HL-60 (cell line): ENCODE data around the gene SEPTIN2.

Experiments used
- DNase-seq, 2 experiments: peaks; one replicate each; pipeline ENCODE4 v3.0.0-alpha.2; 2010 to 2020; ENCODE audit warnings: low read depth in 1 of 2, low spot score in 1 of 2
- H3K27ac ChIP-seq: fragments of 250-450 bp; sonication (Bioruptor Pico); replicated peaks from 2 replicates; pipeline ENCODE4 v1.5.1; 2020; ENCODE audit warnings: mild to moderate bottlenecking, moderate library complexity
- H3K27me3 ChIP-seq: fragments of 250-450 bp; sonication (Bioruptor Pico); 2 replicates; pipeline ENCODE4 v1.5.1; 2021; ENCODE audit warnings: mild to moderate bottlenecking, moderate library complexity; ENCODE audit not compliant: insufficient read depth, poor library complexity, severe bottlenecking
- H3K4me3 ChIP-seq: replicated peaks from 2 replicates; pipeline ENCODE4 v1.5.1; 2011; ENCODE audit warnings: mild to moderate bottlenecking, control low read depth, low read length; ENCODE audit not compliant: insufficient read depth
- CTCF ChIP-seq: IDR thresholded peaks from one replicate; pipeline ENCODE4 v1.5.1; 2011; ENCODE audit warnings: low read length, control low read depth, inconsistent platforms; ENCODE audit not compliant: insufficient read depth
- GABPA ChIP-seq: IDR thresholded peaks from 2 replicates; pipeline ENCODE4 v1.6.1; 2012; ENCODE audit warnings: low read depth
- POLR2AphosphoS5 ChIP-seq: IDR thresholded peaks from 2 replicates; pipeline ENCODE4 v1.6.1; 2012; ENCODE audit warnings: low read depth
- REST ChIP-seq: IDR thresholded peaks from 2 replicates; pipeline ENCODE4 v1.6.1; 2012; ENCODE audit warnings: low read depth; ENCODE audit not compliant: insufficient replicate concordance
- SPI1 ChIP-seq: IDR thresholded peaks from 2 replicates; pipeline ENCODE4 v1.6.1; 2012; ENCODE audit warnings: low read depth, mild to moderate bottlenecking, borderline replicate concordance

Gene SEPTIN2

GRCh38 chr2:241279828-241280227 is 35.9 kb upstream of the SEPTIN2 start:
- TF ChIP-seq POLR2AphosphoS5: no peak
- TF ChIP-seq CTCF: no peak
- no peak for TF ChIP-seq REST
- no peak for TF ChIP-seq GABPA
- no peak for TF ChIP-seq SPI1
- DNase-seq: no peak
- no peak overlapping the region for H3K27ac ChIP-seq
- no peak overlapping the region for H3K4me3 ChIP-seq
- H3K27me3 ChIP-seq: no peaks in the 10 kb centered on the region

GRCh38 chr2:241280291-241280690 is 35.4 kb upstream of the SEPTIN2 start:
- no peak for DNase-seq
- Histone ChIP-seq H3K27ac (no peak overlapping the region), H3K27me3 (no peaks in the 10 kb centered on the region), H3K4me3 (no peak overlapping the region)
- TF ChIP-seq GABPA (no peak), POLR2AphosphoS5 (no peak), CTCF (no peak), REST (no peak), SPI1 (no peak)

GRCh38 chr2:241282555-241282954 is 33.2 kb upstream of the SEPTIN2 start:
- no peak for DNase-seq
- Histone ChIP-seq H3K4me3 (no peak overlapping the region), H3K27me3 (no peaks in the 10 kb centered on the region), H3K27ac (no peak overlapping the region)
- no peak for TF ChIP-seq CTCF

GRCh38 chr2:241285596-241285995 is 30.1 kb upstream of the SEPTIN2 start:
- no peak for DNase-seq
- Histone ChIP-seq H3K27me3 (no peaks in the 10 kb centered on the region), H3K4me3 (no peak overlapping the region), H3K27ac (no peak overlapping the region)
- TF ChIP-seq CTCF (no peak), SPI1 (no peak), POLR2AphosphoS5 (no peak), REST (no peak), GABPA (no peak)
